PFSK-1 (cell line): Measurements from ENCODE around the gene CAMKK2.

Source experiments
- FOXP2 ChIP-seq: optimal IDR thresholded peaks from 2 replicates; pipeline ENCODE3; 2011; ENCODE audit warnings: borderline replicate concordance, control low read depth, inconsistent platforms; ENCODE audit not compliant: insufficient read depth; ENCODE audit errors: extremely low read length, extremely low read depth
- POLR2AphosphoS5 ChIP-seq: IDR thresholded peaks from 2 replicates; pipeline ENCODE4 v1.6.1; 2012; ENCODE audit warnings: low read depth, mild to moderate bottlenecking, control low read depth, low read length, moderate library complexity
- REST ChIP-seq, 2 experiments: IDR thresholded peaks; 2 replicates each; pipeline versions ENCODE4 v1.6.1 to v1.8.0; 2011 to 2012; ENCODE audit warnings: low read depth in 2 of 2, low read length in 2 of 2, control low read depth in 1 of 2, inconsistent platforms in 1 of 2, mild to moderate bottlenecking in 1 of 2, moderate library complexity in 1 of 2; ENCODE audit not compliant: insufficient read depth in 1 of 2
- SIN3A ChIP-seq: IDR thresholded peaks from 2 replicates; pipeline ENCODE4 v1.6.1; 2012; ENCODE audit warnings: mild to moderate bottlenecking, low read length, moderate library complexity, borderline replicate concordance; ENCODE audit not compliant: insufficient read depth
- TAF1 ChIP-seq: IDR thresholded peaks from 2 replicates; pipeline ENCODE4 v1.6.1; 2012; ENCODE audit warnings: low read length, control low read depth, borderline replicate concordance; ENCODE audit not compliant: insufficient read depth

- TF ChIP-seq POLR2AphosphoS5 (no peak), TAF1 (no peak), REST (IDR thresholded peaks at IDR 0.05; ENCODE audit: insufficient read depth in 1 of 2, low read depth in 2 of 2, low read length in 2 of 2) (no peak), SIN3A (no peak), FOXP2 (no peak)
Measured at GRCh38 chr12:121217063-121217462, 79.4 kb downstream of the CAMKK2 start.
